Upper lobe of right lung (tissue), 1 donor: ENCODE results near the gene FCHO2. TPM values are rescaled to one million over a fixed set of nuclear protein-coding genes. Genes with fewer than 3 reads are reported as not detected.

ENCODE experiments used
- ATAC-seq: fragments of 200-7000 bp; cut with Tn5 transposase; one replicate; pipeline ENCODE4 v1.9.1; 2020; ENCODE audit warnings: mild to moderate bottlenecking, moderate library complexity
- DNase-seq: peaks from one replicate; pipeline ENCODE4 v3.0.0-alpha.2; 2020
- H3K27ac ChIP-seq: fragments of 200-600 bp; one replicate; pipeline ENCODE4 v1.8.0; 2022
- H3K27me3 ChIP-seq: fragments of 200-600 bp; one replicate; pipeline ENCODE4 v1.8.0; 2022; ENCODE audit warnings: mild to moderate bottlenecking
- H3K36me3 ChIP-seq: fragments of 200-600 bp; one replicate; pipeline ENCODE4 v1.8.0; 2022
- H3K4me1 ChIP-seq: fragments of 200-600 bp; one replicate; pipeline ENCODE4 v1.8.0; 2022
- H3K4me3 ChIP-seq: fragments of 200-600 bp; one replicate; pipeline ENCODE4 v1.8.0; 2022; ENCODE audit warnings: mild to moderate bottlenecking
- H3K9me3 ChIP-seq: fragments of 200-600 bp; one replicate; pipeline ENCODE4 v1.8.0; 2022
- intact Hi-C: fragments of 100-400 bp; cut with DNase I; formaldehyde crosslinking; loops from one replicate; pipeline ENCODE4 v1.11.0; 2022
- total RNA-seq: library from RNA; stranded (reverse); fragmentation: NEBNext Ultra II Directional; extraction: Animal tissue kit (Norgen Biotek cat#: 25700); gene quantifications from one replicate; pipeline ENCODE4 v1.2.1, GENCODE V29; 2021
- TF ChIP-seq, protein P1 (sequence below): fragments of 200-600 bp; IDR thresholded peaks from one replicate; pipeline ENCODE4 v1.8.0; 2022; ENCODE audit warnings: antibody characterized with exemption
- donor health status: DM: no; HTN: yes; CAD: no; lungs with severe emphysema.

The FCHO2 gene
- total RNA-seq, 1 donor from 2014 or later: 83.9 TPM

DNA sequence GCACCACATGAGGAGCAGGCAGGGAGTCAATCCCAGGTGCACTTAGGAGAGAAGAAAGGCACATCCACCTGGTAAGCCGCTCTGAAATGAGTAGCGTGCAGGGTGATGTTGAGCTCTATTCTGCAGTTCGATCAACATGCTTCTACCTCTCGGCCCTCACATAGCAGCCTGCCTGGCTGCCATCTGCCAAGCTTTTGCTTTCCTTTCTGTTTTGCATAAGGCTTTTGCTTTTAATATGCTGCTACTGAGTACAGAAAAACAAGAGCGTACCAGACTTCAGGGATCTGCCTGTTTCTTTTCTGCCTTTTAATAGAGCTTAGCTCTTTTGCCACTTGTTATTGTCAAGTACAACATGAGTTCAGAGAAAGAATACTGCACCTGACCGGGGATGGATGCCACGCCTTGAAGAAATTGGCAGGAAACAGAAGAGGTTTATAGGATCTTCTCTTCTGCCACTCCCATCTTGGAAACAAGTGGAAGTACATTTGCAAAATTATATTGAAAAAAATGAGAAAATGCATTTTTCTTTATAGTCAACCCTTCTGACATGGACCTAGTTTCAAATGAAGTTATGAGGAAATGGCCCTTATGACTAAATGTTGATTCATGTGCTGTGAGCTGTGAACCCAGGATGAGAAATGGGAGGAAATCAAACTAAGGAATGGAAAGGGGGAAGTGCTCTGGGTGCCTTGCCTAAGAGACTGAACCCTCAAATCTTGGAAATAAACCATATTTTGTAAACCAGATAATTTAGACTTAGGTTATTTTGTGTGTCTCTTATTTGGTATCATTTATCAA, 4.0 kb upstream of the FCHO2 start:
- intact Hi-C loops: no loop called here
- peaks cover 19% of the 10 kb centered on the region for H3K4me1 ChIP-seq
- H3K36me3 ChIP-seq: no peaks in the 10 kb centered on the region
- no peak overlapping the region for H3K4me3 ChIP-seq
- DNase-seq (no peak), ATAC-seq (no peak)
- H3K27me3 ChIP-seq: no peaks in the 10 kb centered on the region
- H3K27ac ChIP-seq: peak overlapping the region; percentile 72
- no peaks in the 10 kb centered on the region for H3K9me3 ChIP-seq
- TF ChIP-seq, protein P1, sequence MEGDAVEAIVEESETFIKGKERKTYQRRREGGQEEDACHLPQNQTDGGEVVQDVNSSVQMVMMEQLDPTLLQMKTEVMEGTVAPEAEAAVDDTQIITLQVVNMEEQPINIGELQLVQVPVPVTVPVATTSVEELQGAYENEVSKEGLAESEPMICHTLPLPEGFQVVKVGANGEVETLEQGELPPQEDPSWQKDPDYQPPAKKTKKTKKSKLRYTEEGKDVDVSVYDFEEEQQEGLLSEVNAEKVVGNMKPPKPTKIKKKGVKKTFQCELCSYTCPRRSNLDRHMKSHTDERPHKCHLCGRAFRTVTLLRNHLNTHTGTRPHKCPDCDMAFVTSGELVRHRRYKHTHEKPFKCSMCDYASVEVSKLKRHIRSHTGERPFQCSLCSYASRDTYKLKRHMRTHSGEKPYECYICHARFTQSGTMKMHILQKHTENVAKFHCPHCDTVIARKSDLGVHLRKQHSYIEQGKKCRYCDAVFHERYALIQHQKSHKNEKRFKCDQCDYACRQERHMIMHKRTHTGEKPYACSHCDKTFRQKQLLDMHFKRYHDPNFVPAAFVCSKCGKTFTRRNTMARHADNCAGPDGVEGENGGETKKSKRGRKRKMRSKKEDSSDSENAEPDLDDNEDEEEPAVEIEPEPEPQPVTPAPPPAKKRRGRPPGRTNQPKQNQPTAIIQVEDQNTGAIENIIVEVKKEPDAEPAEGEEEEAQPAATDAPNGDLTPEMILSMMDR: no peak

DNA sequence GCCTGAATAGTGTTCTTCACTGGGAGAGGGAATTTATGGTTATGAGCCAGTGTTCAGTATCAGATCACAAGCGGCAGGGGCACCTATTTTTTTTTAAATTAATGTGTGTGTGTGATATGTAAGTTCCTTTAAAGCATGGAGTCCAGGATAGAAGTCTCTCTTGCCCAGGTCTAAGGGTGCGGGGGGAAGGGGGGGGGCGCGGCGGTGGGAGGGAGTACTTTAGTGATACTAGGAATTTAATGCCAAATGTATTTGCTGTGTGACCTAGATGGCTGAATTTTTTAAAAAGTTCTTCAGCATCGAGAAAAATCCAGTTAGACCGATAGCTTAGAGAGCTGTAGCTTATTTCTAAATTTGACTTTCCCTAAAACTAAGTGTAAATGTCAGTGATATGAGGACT, 1.5 kb upstream of the FCHO2 start:
- ATAC-seq (no peak), DNase-seq (no peak)
- Histone ChIP-seq H3K9me3 (no peaks in the 10 kb centered on the region), H3K27me3 (no peaks in the 10 kb centered on the region), H3K4me1 (peaks cover 31% of the 10 kb centered on the region), H3K27ac (peak overlapping the region; percentile 97), H3K36me3 (no peaks in the 10 kb centered on the region), H3K4me3 (peak overlapping the region; percentile 64)
- TF ChIP-seq, protein P1: no peak
- intact Hi-C loops: no loop called here

GRCh38 chr5:72955143-72955767, 586 bp upstream of the FCHO2 start:
- intact Hi-C loops: no loop called here
- H3K27me3 ChIP-seq: no peaks in the 10 kb centered on the region
- H3K36me3 ChIP-seq: no peaks in the 10 kb centered on the region
- H3K4me1 ChIP-seq: peaks cover 31% of the 10 kb centered on the region
- H3K27ac ChIP-seq: peak overlapping the region; percentile 97
- TF ChIP-seq, protein P1: no peak
- DNase-seq: peak; percentile 92
- peak overlapping the region; percentile 64 for H3K4me3 ChIP-seq
- H3K9me3 ChIP-seq: no peaks in the 10 kb centered on the region
- ATAC-seq: peak; percentile 75

GRCh38 chr5:72956324-72957140, 691 bp downstream of the FCHO2 start:
- Histone ChIP-seq H3K27ac (peak overlapping the region; percentile 97), H3K9me3 (no peaks in the 10 kb centered on the region), H3K4me1 (peaks cover 27% of the 10 kb centered on the region), H3K27me3 (no peaks in the 10 kb centered on the region), H3K36me3 (no peaks in the 10 kb centered on the region), H3K4me3 (peak overlapping the region; percentile 64)
- DNase-seq (peak; percentile 83), ATAC-seq (peak; percentile 46)
- TF ChIP-seq, protein P1: no peak
- intact Hi-C loops: no loop called here

GRCh38 chr5:72957337-72957736, 1.5 kb downstream of the FCHO2 start:
- TF ChIP-seq, protein P1: no peak
- no peaks in the 10 kb centered on the region for H3K9me3 ChIP-seq
- peak overlapping the region; percentile 97 for H3K27ac ChIP-seq
- no peaks in the 10 kb centered on the region for H3K27me3 ChIP-seq
- no peak for ATAC-seq
- H3K36me3 ChIP-seq: no peaks in the 10 kb centered on the region
- intact Hi-C loops: no loop called here
- peak overlapping the region; percentile 64 for H3K4me3 ChIP-seq
- DNase-seq: no peak
- peaks cover 27% of the 10 kb centered on the region for H3K4me1 ChIP-seq
